Transverse colon (tissue), 4 donors: ENCODE measurements around the gene RAB25. TPM values are rescaled to one million over a fixed set of nuclear protein-coding genes. Genes with fewer than 3 reads are reported as not detected.

Experiments
- DNase-seq: peaks from one replicate; pipeline ENCODE4 v3.0.0-alpha.2; 2019
- H3K27ac ChIP-seq, 4 donors: fragments of 200-600 bp; sonication (generic); 2 replicates each; pipeline ENCODE4 v1.5.1; 2016 to 2018; ENCODE audit warnings: inconsistent platforms in 4 of 4
- H3K27me3 ChIP-seq: fragments of 200-600 bp; sonication (generic); 2 replicates; pipeline ENCODE4 v1.5.1; 2017; ENCODE audit warnings: inconsistent platforms
- H3K36me3 ChIP-seq, 4 donors: fragments of 200-600 bp; sonication (generic); 2 replicates each; pipeline ENCODE4 v1.5.1; 2017 to 2019; ENCODE audit warnings: inconsistent platforms in 4 of 4
- H3K4me1 ChIP-seq, 4 donors: fragments of 200-600 bp; sonication (generic); 2 replicates each; pipeline ENCODE4 v1.5.1; 2017 to 2020; ENCODE audit warnings: inconsistent platforms in 4 of 4
- H3K4me3 ChIP-seq, 4 donors: fragments of 200-600 bp; sonication (generic); 1 replicate in 1 of 4; 2 replicates in 3 of 4; pipeline versions ENCODE4 v1.5.1 to v1.6.1; 2017 to 2019; ENCODE audit warnings: inconsistent platforms in 4 of 4
- H3K9me3 ChIP-seq, 2 donors: fragments of 200-600 bp; sonication (generic); 2 replicates each; pipeline ENCODE4 v1.5.1; 2017 to 2019; ENCODE audit warnings: inconsistent platforms in 2 of 2
- CTCF ChIP-seq, 5 experiments: fragments of 200-600 bp in 3 of 5; fragments of 450-650 bp in 2 of 5; sonication (generic) in 3 of 5; IDR thresholded peaks; 1 replicate in 2 of 5; 2 replicates in 3 of 5; pipeline ENCODE4 v1.5.1; 2016 to 2017; ENCODE audit warnings: antibody characterized with exemption in 5 of 5, inconsistent platforms in 3 of 5, mild to moderate bottlenecking in 2 of 5, moderate library complexity in 1 of 5
- EP300 ChIP-seq: sonication (generic); formaldehyde crosslinking; IDR thresholded peaks from one replicate; pipeline ENCODE4 v1.6.1; 2017; ENCODE audit warnings: antibody characterized with exemption, low read depth
- POLR2A ChIP-seq: fragments of 450-650 bp; IDR thresholded peaks from one replicate; pipeline ENCODE4 v1.6.1; 2016; ENCODE audit warnings: antibody characterized with exemption, mild to moderate bottlenecking, moderate library complexity
- POLR2AphosphoS5 ChIP-seq, 3 donors: sonication (generic); formaldehyde crosslinking; IDR thresholded peaks; one replicate each; pipeline ENCODE4 v1.6.1; 2016; ENCODE audit warnings: antibody characterized with exemption in 3 of 3
- WGBS, 2 donors: methylation state at CpG; one replicate each; pipeline ENCODE4 v1.1.5; 2018; ENCODE audit warnings: low coverage in 1 of 2; 5-methylcytosine and 5-hydroxymethylcytosine counted together
- in situ Hi-C, 4 donors: fragments of 200-750 bp; cut with MboI; loops; one replicate each; pipeline versions ENCODE4 v1.15.0 to v1.15.1; 2017; ENCODE audit warnings: low sequenced_read_pairs in 3 of 4, low pct_ligation_motif_present in 1 of 4, low pct_unique_long_range_greater_than_20kb in 1 of 4
- intact Hi-C: fragments of 100-400 bp; cut with DNase I; formaldehyde crosslinking; loops from one replicate; pipeline ENCODE4 v1.15.1; 2023; ENCODE audit warnings: low total_unique reads
- total RNA-seq, 4 donors: library from RNA; depleted of rRNA; stranded (reverse); fragments of >200 nt; gene quantifications; one replicate each; pipeline ENCODE4 v1.1.0, GENCODE V29; 2016

Gene RAB25
- total RNA-seq, 4 donors from 2014 or later, result 140 to 213 (median 174) TPM

DNA sequence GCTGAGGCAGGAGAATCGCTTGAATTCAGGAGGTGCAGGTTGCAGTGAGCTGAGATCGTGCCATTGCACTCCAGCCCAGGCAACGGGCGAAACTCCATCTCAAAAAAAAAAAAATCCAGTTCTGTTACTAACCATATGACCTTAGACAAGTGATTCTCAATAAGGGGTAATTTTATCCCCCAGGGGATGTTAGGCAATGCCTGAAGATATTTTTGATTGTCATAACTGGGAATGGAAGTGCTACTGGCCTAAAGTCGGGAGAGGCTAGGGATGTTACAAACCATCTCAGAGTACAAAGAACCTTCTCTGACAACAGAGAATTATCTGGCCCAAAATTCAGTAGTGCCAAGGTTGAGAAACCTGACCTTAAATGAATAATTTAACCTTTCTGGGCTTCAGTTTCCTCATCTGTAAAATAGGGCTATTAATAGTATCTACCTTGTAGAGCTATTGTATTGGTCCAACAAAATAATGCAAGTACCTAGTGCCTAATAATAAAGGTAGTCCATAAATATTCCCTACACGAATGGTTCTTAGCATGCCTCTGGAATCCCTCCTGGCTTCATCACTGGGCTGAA is 47.8 kb downstream of the RAB25 start:
- in situ Hi-C loops, result no loop called here

GRCh38 chr1:156110252-156110651 is 49.3 kb downstream of the RAB25 start:
- Histone ChIP-seq H3K27me3 (no peaks in the 10 kb centered on the region), H3K4me1 (peaks cover 5 to 44% (median 35%) of the 10 kb centered on the region in 4 donors), H3K9me3 (no peaks in the 10 kb centered on the region), H3K36me3 (no peaks in the 10 kb centered on the region), H3K27ac (no peak overlapping the region), H3K4me3 (no peak overlapping the region)
- no peak for TF ChIP-seq CTCF (IDR thresholded peaks at IDR 0.05)
- no peak for TF ChIP-seq POLR2AphosphoS5 (IDR thresholded peaks at IDR 0.05)
- TF ChIP-seq EP300, result no peak
- no peak for TF ChIP-seq POLR2A
- 70 to 78% methylated on average over 1 to 2 of the region's 2 CpGs for WGBS, 2 donors
- in situ Hi-C loops (no loop called here), intact Hi-C loops (no loop called here)
- DNase-seq, result no peak

More for the DNA sequence above, 47.8 kb downstream of the RAB25 start:
- no peak for TF ChIP-seq POLR2AphosphoS5 (IDR thresholded peaks at IDR 0.05)
- no peak for TF ChIP-seq POLR2A
- no peak for TF ChIP-seq CTCF (IDR thresholded peaks at IDR 0.05)
- no peak for TF ChIP-seq EP300
- H3K27ac ChIP-seq, result peak overlapping the region in 2 of 4 donors; percentile 8 to 97
- 80 to 87% methylated on average over 1 to 6 of the region's 6 CpGs for WGBS, 2 donors
- intact Hi-C loops, result no loop called here
- H3K36me3 ChIP-seq, result no peaks in the 10 kb centered on the region
- DNase-seq, result no peak
- H3K4me1 ChIP-seq, result peaks cover 20 to 52% (median 43%) of the 10 kb centered on the region in 4 donors
- no peaks in the 10 kb centered on the region for H3K27me3 ChIP-seq
- H3K4me3 ChIP-seq, result no peak overlapping the region
- H3K9me3 ChIP-seq, result no peaks in the 10 kb centered on the region

- Histone ChIP-seq H3K4me3 (no peak overlapping the region), H3K9me3 (no peaks in the 10 kb centered on the region), H3K4me1 (peaks cover 0 to 33% (median 26%) of the 10 kb centered on the region in 4 donors), H3K27me3 (no peaks in the 10 kb centered on the region), H3K27ac (peak overlapping the region in 2 of 4 donors; percentile 96 to 98), H3K36me3 (no peaks in the 10 kb centered on the region)
- in situ Hi-C loops (no loop called here), intact Hi-C loops (no loop called here)
- WGBS, 2 donors, result 77 to 82% methylated on average over 3 to 4 of the region's 4 CpGs
- TF ChIP-seq EP300 (no peak), POLR2AphosphoS5 (IDR thresholded peaks at IDR 0.05) (no peak)
- no peak for DNase-seq
Observed at GRCh38 chr1:156111355-156111962, 50.5 kb downstream of the RAB25 start.

DNA sequence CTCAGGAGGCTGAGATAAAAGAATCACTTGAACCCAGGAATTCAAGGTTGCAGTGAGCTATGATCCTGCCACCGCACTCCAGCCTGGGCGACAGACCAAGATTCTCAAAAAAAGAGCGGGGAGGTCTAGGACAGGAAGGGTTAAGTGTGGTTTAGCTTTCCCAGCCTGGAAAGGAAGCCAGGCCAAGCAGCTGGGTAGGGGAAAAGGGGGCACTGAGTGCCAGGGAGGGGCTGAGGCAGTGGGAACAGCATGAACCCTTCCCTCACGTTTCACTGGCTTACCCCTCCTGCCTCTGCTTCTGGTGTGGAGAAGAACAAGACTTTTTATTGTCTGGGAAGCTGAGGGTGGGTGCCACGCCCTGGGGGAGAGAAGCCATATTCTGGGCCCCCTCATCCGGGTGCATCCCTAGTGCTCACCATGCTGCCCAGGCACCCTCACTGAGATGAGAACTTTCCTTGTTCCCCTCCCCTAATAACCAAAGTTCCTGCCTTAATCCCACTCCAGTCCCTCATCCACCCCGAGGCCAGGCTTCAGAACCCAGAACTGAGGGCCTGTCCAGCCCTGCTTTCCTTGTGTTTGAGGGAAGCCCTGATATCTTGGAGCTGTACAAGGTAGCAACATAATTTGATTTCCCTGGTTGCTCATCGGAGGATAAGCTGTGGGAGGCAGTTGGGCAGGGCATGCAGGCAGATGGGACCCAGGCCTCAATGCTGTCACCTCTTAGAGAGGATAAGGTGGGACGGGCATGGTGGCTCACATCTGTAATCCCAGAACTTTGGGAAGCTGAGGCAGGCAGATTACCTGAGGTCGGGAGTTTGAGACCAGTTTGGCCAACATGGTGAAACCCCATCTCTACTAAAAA is 51.5 kb downstream of the RAB25 start:
- H3K27ac ChIP-seq, result peak overlapping the region; percentile 96 to 100 (median 98)
- no peak overlapping the region for H3K4me3 ChIP-seq
- WGBS, 2 donors, result 24 to 62% methylated on average over 4 to 10 of the region's 10 CpGs
- H3K9me3 ChIP-seq, result no peaks in the 10 kb centered on the region
- intact Hi-C loops (no loop called here), in situ Hi-C loops (no loop called here)
- TF ChIP-seq POLR2AphosphoS5 (IDR thresholded peaks at IDR 0.05) (no peak), CTCF (IDR thresholded peaks at IDR 0.05) (no peak), POLR2A (no peak), EP300 (no peak)
- no peaks in the 10 kb centered on the region for H3K27me3 ChIP-seq
- H3K36me3 ChIP-seq, result no peaks in the 10 kb centered on the region
- DNase-seq, result no peak
- peaks cover 0 to 35% (median 28%) of the 10 kb centered on the region in 4 donors for H3K4me1 ChIP-seq
